GM12878 (cell line): ENCODE measurements around the gene UGGT2. TPM values are rescaled to one million over a fixed set of nuclear protein-coding genes. Genes with fewer than 3 reads are reported as not detected.

Experiments used
- ATAC-seq: fragments of 200-7000 bp; cut with Tn5 transposase; 3 replicates; pipeline ENCODE4 v1.9.1; 2020; ENCODE audit warnings: mild to moderate bottlenecking, moderate library complexity
- BruUV-seq: library from RNA; stranded (reverse); fragments of 400-500 nt; replicated peaks from 2 replicates; lab custom pipeline; 2021; lab: Mats Ljungman, UMichigan
- CTCF ChIA-PET: fragments of 300-600 bp; sonication (Branson Sonifier 250); formaldehyde crosslinking; extraction: SDS; loops from one replicate; lab custom pipeline; 2021; ENCODE audit warnings: inconsistent platforms; lab: Yijun Ruan, JAX
- POLR2A ChIA-PET: fragments of 350-600 bp; formaldehyde crosslinking; extraction: SDS; loops from one replicate; lab custom pipeline; 2021; ENCODE audit warnings: inconsistent platforms; lab: Charles Lee
- RAD21 ChIA-PET: fragments of 300-600 bp; sonication (Branson Sonifier 250); formaldehyde crosslinking; loops from one replicate; lab custom pipeline; 2023; ENCODE audit warnings: antibody characterized with exemption; ENCODE audit not compliant: unreplicated experiment; lab: Charles Lee
- SMC1A ChIA-PET: fragments of 300-600 bp; sonication (Branson Sonifier 250); formaldehyde crosslinking; loops from one replicate; lab custom pipeline; 2023; ENCODE audit not compliant: unreplicated experiment, uncharacterized antibody; lab: Charles Lee
- DNase-seq: peaks from one replicate; pipeline ENCODE4 v3.0.0-alpha.2; 2011; ENCODE audit warnings: low read depth, low spot score
- FAIRE-seq: peaks from 3 replicates; lab custom pipeline; 2011; peaks lifted over from hg19 to GRCh38; lab: Jason Lieb, UNC
- H2AFZ ChIP-seq: 2 replicates; pipeline ENCODE4 v1.6.0; 2011; ENCODE audit warnings: low read depth, low read length, control low read depth; ENCODE audit not compliant: control insufficient read depth
- H3K27ac ChIP-seq: 2 replicates; pipeline ENCODE4 v1.5.1; 2011; ENCODE audit warnings: control low read depth; ENCODE audit not compliant: control insufficient read depth, insufficient read depth
- H3K27me3 ChIP-seq, 2 experiments: replicated peaks in 1 of 2; 2 replicates each; pipeline versions ENCODE4 v1.6.0 to v1.6.1; 2011; ENCODE audit warnings: low read length in 1 of 2; ENCODE audit not compliant: control insufficient read depth in 2 of 2, insufficient read depth in 2 of 2
- H3K36me3 ChIP-seq, 2 experiments: 2 replicates each; pipeline ENCODE4 v1.5.1; 2011; ENCODE audit warnings: low read length in 1 of 2; ENCODE audit not compliant: control insufficient read depth in 2 of 2, insufficient read depth in 2 of 2
- H3K4me1 ChIP-seq: 2 replicates; pipeline ENCODE4 v1.6.1; 2011; ENCODE audit warnings: mild to moderate bottlenecking, low read length, moderate library complexity, mixed read lengths; ENCODE audit not compliant: control insufficient read depth, insufficient read depth
- H3K4me2 ChIP-seq: 2 replicates; pipeline ENCODE4 v1.6.0; 2011; ENCODE audit warnings: control low read depth; ENCODE audit not compliant: control insufficient read depth, insufficient read depth
- H3K4me3 ChIP-seq: fragments of 200-600 bp; sonication (generic); 2 replicates; pipeline ENCODE4 v1.5.1; 2016
- H3K79me2 ChIP-seq: 2 replicates; pipeline ENCODE4 v1.6.0; 2011; ENCODE audit warnings: low read length; ENCODE audit not compliant: control insufficient read depth, insufficient read depth
- H3K9ac ChIP-seq: 2 replicates; pipeline ENCODE4 v1.8.0; 2011; ENCODE audit warnings: low read length, control low read depth, mixed read lengths; ENCODE audit not compliant: control insufficient read depth, insufficient read depth
- H3K9me3 ChIP-seq: replicated peaks from 3 replicates; pipeline ENCODE4 v1.5.1; 2011; ENCODE audit warnings: mild to moderate bottlenecking, low read length; ENCODE audit not compliant: control insufficient read depth, insufficient read depth
- H4K20me1 ChIP-seq: 2 replicates; pipeline ENCODE4 v1.6.0; 2011; ENCODE audit not compliant: control insufficient read depth, insufficient read depth
- BACH1 ChIP-seq: fragments of 450-650 bp; IDR thresholded peaks from 2 replicates; pipeline ENCODE4 v1.6.1; 2017; ENCODE audit warnings: mild to moderate bottlenecking, borderline replicate concordance
- EED ChIP-seq: sonication (generic); IDR thresholded peaks from 2 replicates; pipeline ENCODE4 v1.6.1; 2016; ENCODE audit warnings: antibody characterized with exemption, low read depth
- ESRRA ChIP-seq: IDR thresholded peaks from 2 replicates; pipeline ENCODE4 v1.6.1; 2012; ENCODE audit warnings: mild to moderate bottlenecking, low read length, improper control_type of control experiment
- HDAC2 ChIP-seq: fragments of 200-600 bp; sonication (generic); IDR thresholded peaks from 2 replicates; pipeline ENCODE4 v1.6.1; 2017
- HDAC6 ChIP-seq: fragments of 200-600 bp; sonication (generic); IDR thresholded peaks from one replicate; pipeline ENCODE4 v1.8.0; 2017; ENCODE audit warnings: antibody characterized with exemption; ENCODE audit not compliant: unreplicated experiment
- KAT2A ChIP-seq: conservative IDR thresholded peaks from 2 replicates; pipeline ENCODE4 v1.6.1; 2011; ENCODE audit warnings: low read depth, low read length; ENCODE audit not compliant: control insufficient read depth
- NFYB ChIP-seq: IDR thresholded peaks from 2 replicates; pipeline ENCODE4 v1.6.1; 2011; ENCODE audit warnings: low read depth, mild to moderate bottlenecking, low read length, improper control_type of control experiment, moderate library complexity; ENCODE audit not compliant: insufficient read depth
- NR2C2 ChIP-seq: IDR thresholded peaks from 2 replicates; pipeline ENCODE4 v1.6.1; 2011; ENCODE audit warnings: borderline replicate concordance, low read depth; ENCODE audit not compliant: control insufficient read depth, insufficient read length
- POLR2A ChIP-seq: IDR thresholded peaks from 2 replicates; pipeline ENCODE4 v1.6.1; 2011; ENCODE audit warnings: low read depth, mild to moderate bottlenecking, low read length
- ZBED1 ChIP-seq: IDR thresholded peaks from 2 replicates; pipeline ENCODE4 v1.6.1; 2016; ENCODE audit warnings: borderline replicate concordance
- ZZZ3 ChIP-seq: IDR thresholded peaks from 2 replicates; pipeline ENCODE4 v1.6.1; 2011; ENCODE audit warnings: low read depth; ENCODE audit not compliant: control insufficient read depth, insufficient read length
- WGBS: methylation state at CpG from one replicate; pipeline ENCODE4 v1.1.6; 2016; ENCODE audit warnings: low lambda C conversion rate; ENCODE audit not compliant: insufficient replicate concordance, insufficient coverage; ENCODE audit errors: missing lambda C conversion rate; 5-methylcytosine and 5-hydroxymethylcytosine counted together
- in situ Hi-C: fragments of 300-500 bp; cut with MboI; formaldehyde crosslinking; loops from 9 replicates; pipeline ENCODE4 v1.14.3; 2018; ENCODE audit warnings: mixed read lengths
- intact Hi-C: fragments of 100-400 bp; cut with micrococcal nuclease; formaldehyde crosslinking; loops from one replicate; pipeline ENCODE4 v1.14.2; 2022; ENCODE audit not compliant: unreplicated experiment
- polyA plus RNA-seq, 11 experiments: library from polyadenylated mRNA; depleted of rRNA in 4 of 11; unstranded in 6 of 11; stranded (reverse) in 5 of 11; fragments of >200 nt; fragmentation: Nextera tagmentation in 4 of 11; fragmentation: Illumina TruSeq in 1 of 11; extraction: Ambion mirVana in 4 of 11; extraction: Trizol in 1 of 11; gene quantifications; 1 replicate in 1 of 11; 2 replicates in 10 of 11; pipeline versions ENCODE4 v1.2.1 to v1.2.3, GENCODE V29; 2011 to 2016; ENCODE audit warnings: inconsistent platforms in 2 of 11, missing spikeins in 2 of 11, low read depth in 1 of 11
- total RNA-seq, 4 experiments: library from RNA; depleted of rRNA in 3 of 4; stranded (reverse); fragments of >200 nt in 3 of 4; fragmentation: Illumina TruSeq in 1 of 4; extraction: Trizol in 1 of 4; gene quantifications; 2 replicates each; pipeline versions ENCODE4 v1.2.1 to v1.2.3, GENCODE V29; 2013 to 2021
- TF ChIP-seq, protein P1 (sequence below): fragments of 450-650 bp; IDR thresholded peaks from 2 replicates; pipeline ENCODE4 v1.6.1; 2017; ENCODE audit warnings: mild to moderate bottlenecking, moderate library complexity

The UGGT2 gene
- total and polyA plus RNA-seq, 10 of the 15 experiments (the other 5 are each of a cell fraction or from before 2014, with no cell fraction given) = 4.9 to 29.0 (median 17.3) TPM

DNA sequence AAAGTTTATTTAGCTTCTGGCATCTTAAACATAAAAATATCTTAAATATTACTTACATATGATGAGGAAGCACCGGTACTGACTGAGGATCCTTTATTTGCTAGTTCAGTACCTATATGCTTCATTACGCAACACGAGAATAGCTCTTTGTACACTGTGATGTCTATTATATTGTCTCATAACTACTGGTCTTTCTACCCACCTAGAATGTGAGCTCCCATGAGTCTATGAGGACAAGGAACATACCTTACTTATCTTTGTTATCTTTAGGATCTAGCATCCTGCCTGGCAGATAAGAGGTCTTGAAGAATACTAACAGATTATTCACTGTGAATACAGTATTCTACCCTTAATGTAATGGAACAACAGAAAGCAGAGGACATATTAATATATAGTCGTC lies 251.4 kb downstream of the UGGT2 start:
- TF ChIP-seq NR2C2 (no peak), EED (no peak), ESRRA (no peak), ZZZ3 (no peak), HDAC2 (no peak), POLR2A (no peak), ZBED1 (no peak), NFYB (no peak), HDAC6 (no peak), BACH1 (no peak), KAT2A (no peak)
- TF ChIP-seq, protein P1, sequence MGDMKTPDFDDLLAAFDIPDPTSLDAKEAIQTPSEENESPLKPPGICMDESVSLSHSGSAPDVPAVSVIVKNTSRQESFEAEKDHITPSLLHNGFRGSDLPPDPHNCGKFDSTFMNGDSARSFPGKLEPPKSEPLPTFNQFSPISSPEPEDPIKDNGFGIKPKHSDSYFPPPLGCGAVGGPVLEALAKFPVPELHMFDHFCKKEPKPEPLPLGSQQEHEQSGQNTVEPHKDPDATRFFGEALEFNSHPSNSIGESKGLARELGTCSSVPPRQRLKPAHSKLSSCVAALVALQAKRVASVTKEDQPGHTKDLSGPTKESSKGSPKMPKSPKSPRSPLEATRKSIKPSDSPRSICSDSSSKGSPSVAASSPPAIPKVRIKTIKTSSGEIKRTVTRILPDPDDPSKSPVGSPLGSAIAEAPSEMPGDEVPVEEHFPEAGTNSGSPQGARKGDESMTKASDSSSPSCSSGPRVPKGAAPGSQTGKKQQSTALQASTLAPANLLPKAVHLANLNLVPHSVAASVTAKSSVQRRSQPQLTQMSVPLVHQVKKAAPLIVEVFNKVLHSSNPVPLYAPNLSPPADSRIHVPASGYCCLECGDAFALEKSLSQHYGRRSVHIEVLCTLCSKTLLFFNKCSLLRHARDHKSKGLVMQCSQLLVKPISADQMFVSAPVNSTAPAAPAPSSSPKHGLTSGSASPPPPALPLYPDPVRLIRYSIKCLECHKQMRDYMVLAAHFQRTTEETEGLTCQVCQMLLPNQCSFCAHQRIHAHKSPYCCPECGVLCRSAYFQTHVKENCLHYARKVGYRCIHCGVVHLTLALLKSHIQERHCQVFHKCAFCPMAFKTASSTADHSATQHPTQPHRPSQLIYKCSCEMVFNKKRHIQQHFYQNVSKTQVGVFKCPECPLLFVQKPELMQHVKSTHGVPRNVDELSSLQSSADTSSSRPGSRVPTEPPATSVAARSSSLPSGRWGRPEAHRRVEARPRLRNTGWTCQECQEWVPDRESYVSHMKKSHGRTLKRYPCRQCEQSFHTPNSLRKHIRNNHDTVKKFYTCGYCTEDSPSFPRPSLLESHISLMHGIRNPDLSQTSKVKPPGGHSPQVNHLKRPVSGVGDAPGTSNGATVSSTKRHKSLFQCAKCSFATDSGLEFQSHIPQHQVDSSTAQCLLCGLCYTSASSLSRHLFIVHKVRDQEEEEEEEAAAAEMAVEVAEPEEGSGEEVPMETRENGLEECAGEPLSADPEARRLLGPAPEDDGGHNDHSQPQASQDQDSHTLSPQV = no peak
- FAIRE-seq = no peak
- Histone ChIP-seq H4K20me1 (no peaks in the 10 kb centered on the region), H3K4me1 (no peaks in the 10 kb centered on the region), H3K4me3 (no peak overlapping the region), H3K27ac (no peak overlapping the region), H3K9ac (no peak overlapping the region), H3K4me2 (no peak overlapping the region), H3K9me3 (no peaks in the 10 kb centered on the region), H3K79me2 (no peaks in the 10 kb centered on the region), H3K27me3 (no peaks in the 10 kb centered on the region), H3K36me3 (no peaks in the 10 kb centered on the region), H2AFZ (no peak overlapping the region)
- WGBS = 98% methylated on average over 4 of the region's 4 CpGs
- no peak for DNase-seq
- intact Hi-C loops = no loop called here
- BruUV-seq = no TSS peak
- ATAC-seq = no peak
- ChIA-PET CTCF (interaction anchor here (1.4 to 2.0 kb wide), 2 partner anchors 14 to 32 kb away, joined by 4 to 5 read pairs; no protein-coding TSS in a partner anchor), RAD21 (no interaction called here), POLR2A (no interaction called here), SMC1A (interaction anchor here (1.0 kb wide), 2 partner anchors 11 to 32 kb away, joined by 3 read pairs; no protein-coding TSS in a partner anchor)
- in situ Hi-C loops = no loop called here
